HG03442 (cell line): Measurements from ENCODE around the gene KCNAB1.
A peak's percentile ranks its signal among the peaks of the same experiment; 100 is the strongest.
"Not testable (repeated sequence)": the region's sequence is repeated elsewhere in the genome, so short reads cannot be mapped to it uniquely, and the experiment has no call there.

Experiments
- ATAC-seq: cut with Tn5 transposase; IDR thresholded peaks from one replicate; pipeline ENCODE4 v1.9.1; 2021; ENCODE audit warnings: mild to moderate bottlenecking, moderate library complexity; ENCODE audit not compliant: unreplicated experiment

The KCNAB1 gene

DNA sequence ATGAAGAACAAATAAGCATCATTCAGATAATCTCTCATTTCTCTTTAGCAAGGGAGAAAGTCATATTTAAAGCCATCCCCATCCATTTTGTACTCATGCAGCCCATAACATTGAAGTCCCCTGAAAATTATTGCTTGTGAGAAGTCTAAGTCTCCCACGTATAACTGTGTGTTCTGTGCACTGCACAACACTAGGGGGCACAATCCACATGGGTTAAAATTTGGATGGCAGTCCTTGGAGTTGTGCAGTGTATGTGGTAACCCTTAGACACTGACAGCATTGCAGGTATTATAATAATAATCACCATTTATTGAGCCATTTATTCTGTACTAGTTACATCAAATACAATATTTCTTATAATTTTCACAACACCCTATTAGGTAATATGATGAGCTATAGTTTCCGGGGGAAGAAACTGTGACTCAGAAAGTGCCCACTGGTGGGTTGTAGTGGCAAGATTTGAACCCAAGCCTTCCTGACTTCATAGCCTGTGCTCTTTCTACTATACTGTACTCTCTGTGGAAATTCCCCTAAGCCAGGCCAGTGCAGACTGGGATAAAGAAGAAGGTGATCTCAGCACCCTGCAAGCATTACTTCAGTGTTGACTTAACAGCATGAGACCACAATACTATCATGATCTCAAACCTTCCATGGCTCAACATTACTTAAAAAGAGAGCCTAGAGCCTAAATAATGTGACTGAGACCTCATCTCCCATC, 15.7 kb downstream of the KCNAB1 start:
- no peak for ATAC-seq

- not testable (repeated sequence) for ATAC-seq
Measured at GRCh38 chr3:156137397-156137796, 17.0 kb downstream of the KCNAB1 start.

- no peak for ATAC-seq
Measured at GRCh38 chr3:156140001-156140595, 19.7 kb downstream of the KCNAB1 start.

- no peak for ATAC-seq
Measured at GRCh38 chr3:156142702-156143101, 22.3 kb downstream of the KCNAB1 start.

DNA sequence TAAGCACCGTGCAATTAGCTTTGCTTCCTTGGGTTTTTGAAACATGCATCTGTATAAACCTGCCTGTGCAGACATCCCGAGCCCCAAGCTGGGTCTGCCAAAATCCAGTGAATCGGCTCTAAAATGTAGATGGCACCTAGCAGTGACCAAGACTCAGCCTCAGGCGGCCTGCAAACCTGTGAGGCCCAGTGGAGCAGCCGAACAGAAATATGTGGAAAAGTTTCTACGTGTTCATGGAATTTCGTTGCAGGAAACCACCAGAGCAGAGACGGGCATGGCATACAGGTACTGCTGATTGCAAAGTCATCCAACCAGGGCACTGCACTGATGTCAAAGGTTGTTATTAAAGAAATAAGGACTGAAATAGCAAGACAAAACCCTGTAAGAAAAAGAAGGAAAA, 22.8 kb downstream of the KCNAB1 start:
- ATAC-seq, result no peak

DNA sequence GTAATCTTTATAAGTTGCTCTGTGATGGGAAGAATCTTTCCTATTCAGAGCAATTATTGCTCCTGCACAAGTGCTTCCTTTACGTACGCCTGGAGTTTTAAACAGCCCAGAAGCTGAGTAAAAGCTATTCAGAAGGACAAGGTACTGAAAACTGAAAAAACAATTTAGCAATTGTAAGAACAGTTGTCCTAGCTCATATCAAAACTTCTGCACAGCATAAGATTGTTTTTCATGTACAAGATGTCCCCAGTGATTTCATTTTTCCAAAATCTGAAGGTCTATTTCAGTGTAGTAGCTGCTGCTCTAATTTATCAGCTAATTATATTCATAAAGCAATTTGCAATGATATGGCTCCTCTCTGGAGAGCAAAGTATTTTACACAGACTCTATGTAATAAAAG, 23.7 kb downstream of the KCNAB1 start:
- no peak for ATAC-seq

GRCh38 chr3:156145866-156146265, 25.5 kb downstream of the KCNAB1 start:
- ATAC-seq, result no peak

DNA sequence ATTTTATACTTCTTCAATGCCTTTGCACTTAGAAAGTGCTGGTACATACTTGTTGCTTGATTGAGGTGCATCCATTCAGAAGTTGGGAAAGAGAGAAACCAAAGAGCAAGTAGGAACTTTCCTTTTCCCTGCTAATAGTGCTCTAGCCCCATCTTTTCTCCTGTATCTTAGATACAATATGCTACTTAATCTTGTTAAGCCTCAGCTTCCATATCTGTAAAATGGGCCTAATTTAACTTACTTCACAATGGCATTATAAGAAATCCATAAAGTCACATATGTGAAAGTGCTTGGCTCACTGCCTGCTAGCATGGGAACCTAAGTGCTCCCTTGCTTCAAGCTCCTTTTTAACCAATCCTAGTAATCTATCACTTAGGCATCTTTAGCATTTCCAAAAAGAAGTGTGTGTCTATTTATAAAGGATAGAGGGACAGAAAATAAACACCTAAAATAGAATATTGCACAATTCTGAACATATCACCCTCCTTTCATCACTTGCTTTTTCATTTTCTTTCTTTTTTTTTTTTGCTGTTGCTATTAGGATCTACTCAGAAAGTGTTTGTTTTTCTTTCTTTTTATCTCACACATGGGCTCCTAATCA, 28.1 kb downstream of the KCNAB1 start:
- ATAC-seq, result no peak

DNA sequence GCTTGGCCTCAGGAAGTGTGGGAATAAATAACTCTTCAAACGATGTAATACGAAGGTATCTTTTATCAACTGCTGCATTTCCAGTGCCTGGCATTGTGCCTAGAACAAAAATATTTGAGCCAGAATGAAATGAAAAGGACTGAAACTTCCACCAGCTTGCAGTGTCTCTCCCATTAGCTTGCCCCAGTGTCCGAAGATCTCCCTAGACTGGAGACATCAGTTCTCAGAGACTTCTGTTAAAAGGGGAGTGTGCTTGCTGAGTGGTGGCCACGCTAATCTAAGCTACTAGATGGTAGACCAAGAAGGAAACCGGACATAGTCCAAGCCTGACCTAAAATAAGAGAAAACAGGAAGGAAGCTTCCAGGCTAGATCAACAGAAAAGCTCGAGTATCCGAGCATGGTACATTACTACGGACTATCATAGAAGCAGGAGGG, 28.6 kb downstream of the KCNAB1 start:
- ATAC-seq, result no peak

- peak; percentile 43 for ATAC-seq
Measured at GRCh38 chr3:156149876-156150275, 29.5 kb downstream of the KCNAB1 start.

DNA sequence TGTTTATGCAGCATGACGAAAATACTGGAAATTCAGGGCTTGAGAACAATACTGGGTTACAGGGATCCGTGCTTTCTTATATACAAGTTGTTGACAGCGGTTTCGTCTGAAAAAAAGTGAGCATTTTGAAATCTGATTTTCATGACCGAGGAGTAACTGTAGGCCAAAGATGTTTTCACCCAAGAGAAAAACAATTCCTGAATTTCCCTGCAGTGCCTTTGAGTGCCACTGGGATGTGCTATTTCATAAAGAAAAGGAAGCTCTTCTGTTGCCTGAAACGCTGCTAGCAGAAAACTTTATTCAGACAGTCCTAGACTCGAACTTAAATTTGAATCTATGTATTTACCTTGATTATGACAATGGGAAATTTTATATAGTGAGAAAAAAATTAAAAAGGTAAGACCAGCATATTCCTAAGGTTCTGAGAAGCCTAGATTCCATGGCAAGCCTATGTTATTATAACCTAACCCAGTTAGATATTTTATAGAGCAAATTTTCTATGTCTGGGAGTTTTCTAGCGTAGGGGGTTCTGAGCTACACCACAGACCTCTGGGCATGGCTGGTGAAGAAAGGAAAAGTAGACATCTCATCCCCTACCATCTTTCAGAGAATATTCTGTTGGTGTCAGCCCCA, 30.2 kb downstream of the KCNAB1 start:
- ATAC-seq, result peak; percentile 58

GRCh38 chr3:156151824-156152428, 31.5 kb downstream of the KCNAB1 start:
- peak; percentile 53 for ATAC-seq

DNA sequence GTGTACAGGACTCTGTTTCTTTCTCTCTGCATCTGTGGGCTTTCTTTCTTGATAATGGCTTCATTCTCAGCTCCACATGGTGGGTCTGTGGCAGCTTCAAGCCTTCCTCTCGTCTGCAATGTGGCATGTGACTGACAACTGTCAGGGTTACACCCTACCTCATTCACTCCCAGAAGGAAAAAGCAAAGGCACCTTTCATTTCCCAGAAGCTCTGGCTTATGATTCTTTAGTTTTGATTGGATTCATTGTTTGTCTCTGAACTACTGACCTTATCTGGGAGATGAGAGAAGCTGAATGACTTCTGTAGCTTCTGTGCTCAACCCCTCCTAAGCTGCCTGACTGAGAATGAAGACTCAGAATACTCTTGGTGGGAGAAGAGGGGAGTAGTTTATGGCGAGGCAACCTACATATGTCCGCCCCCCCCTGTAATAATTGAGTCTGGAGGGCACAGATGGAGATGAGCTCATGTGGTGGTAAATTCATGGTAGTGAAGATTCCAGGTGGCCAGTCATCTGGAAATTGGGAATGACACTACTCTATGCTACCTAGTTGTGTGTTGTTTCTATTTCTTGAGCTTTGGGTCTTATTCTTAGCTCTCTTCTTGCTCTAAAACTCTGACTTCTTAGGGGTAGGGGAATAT, 38.4 kb downstream of the KCNAB1 start:
- ATAC-seq, result no peak

DNA sequence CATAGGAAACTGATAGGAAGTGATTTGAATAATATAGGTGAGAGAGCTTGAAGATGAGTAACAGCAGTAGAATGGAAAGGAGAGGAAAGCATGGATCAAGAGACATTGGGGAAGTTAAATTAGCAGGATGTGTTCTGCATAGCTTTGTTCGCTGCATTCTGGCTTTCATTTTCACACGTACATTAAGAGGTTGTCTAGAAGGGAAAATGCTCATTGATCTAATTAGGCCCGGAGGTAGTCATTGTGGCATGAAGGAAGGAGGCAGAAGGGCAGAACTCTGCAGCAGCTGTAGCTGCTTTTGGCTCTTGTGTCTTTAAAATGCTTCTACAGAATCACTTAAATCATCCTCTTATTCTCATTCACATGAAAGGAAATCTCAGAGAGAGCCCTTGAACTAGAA, 40.3 kb downstream of the KCNAB1 start:
- ATAC-seq, result peak; percentile 72

DNA sequence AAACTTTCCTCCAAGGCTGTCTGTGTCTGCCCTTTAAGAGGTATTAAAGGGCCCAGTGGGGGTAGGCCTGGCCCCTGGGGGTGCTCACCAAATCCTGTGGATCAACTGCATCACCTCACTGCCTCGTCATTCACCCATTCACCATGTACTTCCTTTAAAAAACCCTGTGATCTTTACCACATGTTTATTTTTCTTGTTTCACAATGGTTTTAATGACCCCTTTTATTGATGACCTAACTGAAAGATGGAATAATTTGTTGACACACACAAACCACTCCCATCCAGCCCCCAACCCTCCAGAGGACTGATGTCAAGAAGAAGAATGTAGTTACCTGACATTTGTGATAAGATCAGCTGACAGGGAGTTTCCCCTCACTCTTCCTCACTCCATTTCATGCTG, 40.8 kb downstream of the KCNAB1 start:
- ATAC-seq, result peak; percentile 20

DNA sequence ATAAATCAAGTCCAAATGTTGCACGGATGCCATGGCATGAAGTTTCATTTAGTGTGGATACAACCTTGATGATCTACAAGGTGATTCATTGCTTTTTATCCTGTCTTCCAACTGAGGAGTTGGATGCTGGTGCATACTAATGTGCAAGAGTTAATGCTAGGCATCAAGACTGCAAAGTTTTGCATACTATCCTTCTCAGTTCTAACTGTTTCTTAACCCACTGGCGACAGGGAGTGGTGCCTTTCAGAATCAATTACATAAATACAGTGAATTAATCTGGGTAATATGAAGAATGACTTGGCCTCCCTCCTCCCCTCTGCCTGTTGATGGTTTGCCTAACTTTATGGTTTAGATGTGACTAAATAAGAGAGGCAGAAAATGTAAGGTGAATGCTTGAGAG, 43.5 kb downstream of the KCNAB1 start:
- ATAC-seq, result no peak

DNA sequence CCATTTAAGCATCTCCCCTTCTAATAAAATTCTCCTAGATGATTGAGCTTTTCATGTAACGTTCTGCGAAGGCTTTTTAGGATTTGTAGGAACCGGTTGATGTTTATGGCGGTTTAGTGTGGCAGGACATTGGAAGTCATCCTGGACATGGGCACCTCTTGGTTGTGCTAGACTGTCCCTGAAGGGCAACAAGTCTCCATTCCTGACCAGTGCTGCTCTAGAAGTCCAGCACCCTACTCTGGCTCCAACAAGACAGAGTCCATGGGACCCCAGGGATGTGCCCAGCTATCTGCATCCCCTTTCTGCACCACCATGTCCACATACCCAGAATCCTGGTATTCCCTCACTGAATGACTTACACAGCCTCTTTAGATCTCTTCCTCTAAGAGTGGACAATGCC, 46.4 kb downstream of the KCNAB1 start:
- ATAC-seq, result no peak

DNA sequence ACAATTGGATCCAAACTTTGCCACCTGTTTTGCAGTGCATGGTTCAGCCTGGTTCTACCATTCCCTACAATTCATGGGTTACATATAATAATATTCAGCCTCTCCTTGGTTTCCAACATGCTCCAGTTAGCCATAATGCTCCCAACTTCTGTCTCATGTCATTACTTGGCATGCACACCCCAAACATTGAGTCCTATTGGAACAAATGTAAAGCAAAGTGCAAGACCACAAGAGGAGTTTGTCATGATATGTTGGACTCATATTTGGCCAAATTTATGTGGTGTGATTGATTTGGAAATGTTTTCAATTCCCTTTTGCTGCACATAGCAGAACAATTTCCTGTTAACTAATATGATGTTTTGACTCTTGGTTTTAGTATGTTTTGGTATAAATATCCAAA, 50.2 kb downstream of the KCNAB1 start:
- ATAC-seq, result no peak

GRCh38 chr3:156171281-156172267, 51.2 kb downstream of the KCNAB1 start:
- ATAC-seq, result no peak

DNA sequence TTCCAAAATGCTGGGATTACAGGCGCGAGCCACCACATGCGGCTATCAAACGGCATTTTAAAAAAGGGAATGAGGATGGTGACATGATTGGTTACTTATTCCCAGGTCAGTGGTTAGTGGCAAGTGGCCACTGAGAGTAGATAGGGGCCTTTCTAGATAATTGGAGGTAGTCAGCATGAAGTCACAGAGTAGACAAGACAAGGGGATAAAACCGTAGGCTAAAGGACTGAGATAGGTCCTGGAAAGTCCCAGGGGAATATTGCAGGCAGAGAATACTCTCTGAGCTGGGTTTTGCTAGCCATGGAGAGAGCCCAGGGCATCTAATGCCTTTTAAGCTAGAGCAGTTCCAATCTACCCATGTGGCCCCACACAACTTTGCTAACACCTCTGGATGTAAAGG, 52.2 kb downstream of the KCNAB1 start:
- no peak for ATAC-seq
